Astrocyte (in vitro differentiated cells and primary cell): ENCODE data around the gene IL25. TPM values are rescaled to one million over a fixed set of nuclear protein-coding genes. Genes with fewer than 3 reads are reported as not detected.
A peak's percentile ranks its signal among the peaks of the same experiment; 100 is the strongest.

Source experiments
- DNase-seq: peaks from one replicate; pipeline ENCODE4 v3.0.0-alpha.2; 2010; ENCODE audit warnings: low read depth
- FAIRE-seq: peaks from 2 replicates; lab custom pipeline; 2011; peaks lifted over from hg19 to GRCh38; lab: Jason Lieb, UNC
- H2AFZ ChIP-seq: 2 replicates; pipeline ENCODE4 v1.6.0; 2012; ENCODE audit warnings: low read depth, low read length, inconsistent platforms
- H3K27ac ChIP-seq: 2 replicates; pipeline ENCODE4 v1.5.1; 2011; ENCODE audit warnings: low read depth, low read length, inconsistent platforms
- H3K27me3 ChIP-seq: 2 replicates; pipeline ENCODE4 v1.6.0; 2011; ENCODE audit warnings: low read length, inconsistent platforms; ENCODE audit not compliant: insufficient read depth
- H3K36me3 ChIP-seq: 2 replicates; pipeline ENCODE4 v1.5.1; 2011; ENCODE audit warnings: low read length, inconsistent platforms; ENCODE audit not compliant: insufficient read depth
- H3K4me1 ChIP-seq: 2 replicates; pipeline ENCODE4 v1.5.1; 2011; ENCODE audit warnings: low read length, inconsistent platforms; ENCODE audit not compliant: insufficient read depth
- H3K4me2 ChIP-seq: 2 replicates; pipeline ENCODE4 v1.6.0; 2012; ENCODE audit warnings: low read length, inconsistent platforms
- H3K4me3 ChIP-seq: 2 replicates; pipeline ENCODE4 v1.5.1; 2011; ENCODE audit warnings: low read depth, mild to moderate bottlenecking, low read length, inconsistent platforms; ENCODE audit not compliant: insufficient read depth
- H3K79me2 ChIP-seq: 2 replicates; pipeline ENCODE4 v1.6.0; 2012; ENCODE audit warnings: mild to moderate bottlenecking, low read length, inconsistent platforms; ENCODE audit not compliant: insufficient read depth
- H3K9ac ChIP-seq: 2 replicates; pipeline ENCODE4 v1.6.0; 2012; ENCODE audit warnings: mild to moderate bottlenecking, low read length, inconsistent platforms
- H3K9me3 ChIP-seq: 2 replicates; pipeline ENCODE4 v1.5.1; 2012; ENCODE audit warnings: low read depth, mild to moderate bottlenecking, low read length, inconsistent platforms; ENCODE audit not compliant: insufficient read depth
- H4K20me1 ChIP-seq: 2 replicates; pipeline ENCODE4 v1.6.0; 2012; ENCODE audit warnings: low read length, inconsistent platforms; ENCODE audit not compliant: insufficient read depth
- H3K27ac Mint-ChIP-seq: one replicate; pipeline ENCODE4 v1.8.0; 2021; ENCODE audit warnings: mild to moderate bottlenecking, mixed read lengths; ENCODE audit not compliant: unreplicated experiment
- H3K27me3 Mint-ChIP-seq: one replicate; pipeline ENCODE4 v1.8.0; 2021; ENCODE audit warnings: low read depth, mixed read lengths; ENCODE audit not compliant: unreplicated experiment
- H3K36me3 Mint-ChIP-seq: one replicate; pipeline ENCODE4 v1.8.0; 2021; ENCODE audit warnings: low read depth, mixed read lengths; ENCODE audit not compliant: unreplicated experiment
- H3K4me1 Mint-ChIP-seq: one replicate; pipeline ENCODE4 v1.8.0; 2021; ENCODE audit warnings: low read depth, mixed read lengths; ENCODE audit not compliant: unreplicated experiment
- H3K4me3 Mint-ChIP-seq: one replicate; pipeline ENCODE4 v1.8.0; 2021; ENCODE audit warnings: mild to moderate bottlenecking, moderate library complexity, mixed read lengths; ENCODE audit not compliant: unreplicated experiment
- H3K9me3 Mint-ChIP-seq: one replicate; pipeline ENCODE4 v1.8.0; 2021; ENCODE audit warnings: mild to moderate bottlenecking, mixed read lengths; ENCODE audit not compliant: unreplicated experiment
- EZH2 ChIP-seq: IDR thresholded peaks from 2 replicates; pipeline ENCODE4 v1.6.1; 2012; ENCODE audit warnings: mild to moderate bottlenecking, low read length, inconsistent platforms; ENCODE audit not compliant: insufficient read depth
- total RNA-seq: library from RNA; stranded (reverse); gene quantifications from 2 replicates; pipeline ENCODE4 v1.2.1, GENCODE V29; 2021
- TF ChIP-seq, protein P1 (sequence below): IDR thresholded peaks from 2 replicates; pipeline ENCODE4 v1.5.1; 2011; ENCODE audit warnings: low read depth, mild to moderate bottlenecking, inconsistent platforms, low read length, moderate library complexity; ENCODE audit not compliant: insufficient read depth

The IL25 gene
- total RNA-seq, 1 donor from 2014 or later = not detected

DNA sequence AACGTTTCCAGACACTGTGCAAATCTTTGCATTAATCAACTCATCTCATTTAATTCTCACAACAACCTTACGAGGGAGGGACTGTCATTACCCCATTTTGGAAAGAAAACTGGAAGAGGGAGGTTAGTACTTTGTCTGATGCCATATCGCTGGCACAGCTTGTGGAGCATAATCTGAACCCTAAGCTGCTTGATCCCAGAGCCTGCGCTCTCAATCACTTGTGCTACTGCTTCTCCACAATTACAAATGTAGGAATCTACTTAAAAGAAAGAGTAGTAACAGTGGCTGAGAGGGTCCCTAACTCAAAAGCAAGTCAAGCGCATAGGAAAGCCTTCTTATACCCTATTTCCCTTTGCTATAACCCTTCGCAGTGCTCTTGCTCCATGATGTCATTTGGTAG lies 10.8 kb upstream of the IL25 start:
- no peak overlapping the region for H3K4me3 Mint-ChIP-seq
- H3K9me3 Mint-ChIP-seq = no peaks in the 10 kb centered on the region
- H3K36me3 ChIP-seq = peaks cover 3% of the 10 kb centered on the region
- peak overlapping the region; percentile 22 for H3K27ac ChIP-seq
- no peak overlapping the region for H3K4me3 ChIP-seq
- H3K9me3 ChIP-seq = no peaks in the 10 kb centered on the region
- peaks cover 1% of the 10 kb centered on the region for H3K36me3 Mint-ChIP-seq
- DNase-seq (no peak), FAIRE-seq (no peak)
- no peak overlapping the region for H2AFZ ChIP-seq
- H4K20me1 ChIP-seq = peaks cover 5% of the 10 kb centered on the region
- no peak overlapping the region for H3K4me2 ChIP-seq
- no peaks in the 10 kb centered on the region for H3K27me3 ChIP-seq
- peak overlapping the region; percentile 10 for H3K27ac Mint-ChIP-seq
- peaks cover 15% of the 10 kb centered on the region for H3K27me3 Mint-ChIP-seq
- H3K9ac ChIP-seq = peak overlapping the region; percentile 6
- TF ChIP-seq EZH2 = no peak
- TF ChIP-seq, protein P1, sequence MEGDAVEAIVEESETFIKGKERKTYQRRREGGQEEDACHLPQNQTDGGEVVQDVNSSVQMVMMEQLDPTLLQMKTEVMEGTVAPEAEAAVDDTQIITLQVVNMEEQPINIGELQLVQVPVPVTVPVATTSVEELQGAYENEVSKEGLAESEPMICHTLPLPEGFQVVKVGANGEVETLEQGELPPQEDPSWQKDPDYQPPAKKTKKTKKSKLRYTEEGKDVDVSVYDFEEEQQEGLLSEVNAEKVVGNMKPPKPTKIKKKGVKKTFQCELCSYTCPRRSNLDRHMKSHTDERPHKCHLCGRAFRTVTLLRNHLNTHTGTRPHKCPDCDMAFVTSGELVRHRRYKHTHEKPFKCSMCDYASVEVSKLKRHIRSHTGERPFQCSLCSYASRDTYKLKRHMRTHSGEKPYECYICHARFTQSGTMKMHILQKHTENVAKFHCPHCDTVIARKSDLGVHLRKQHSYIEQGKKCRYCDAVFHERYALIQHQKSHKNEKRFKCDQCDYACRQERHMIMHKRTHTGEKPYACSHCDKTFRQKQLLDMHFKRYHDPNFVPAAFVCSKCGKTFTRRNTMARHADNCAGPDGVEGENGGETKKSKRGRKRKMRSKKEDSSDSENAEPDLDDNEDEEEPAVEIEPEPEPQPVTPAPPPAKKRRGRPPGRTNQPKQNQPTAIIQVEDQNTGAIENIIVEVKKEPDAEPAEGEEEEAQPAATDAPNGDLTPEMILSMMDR = no peak
- peaks cover 14% of the 10 kb centered on the region for H3K4me1 ChIP-seq
- H3K79me2 ChIP-seq = peaks cover 15% of the 10 kb centered on the region
- H3K4me1 Mint-ChIP-seq = no peaks in the 10 kb centered on the region

DNA sequence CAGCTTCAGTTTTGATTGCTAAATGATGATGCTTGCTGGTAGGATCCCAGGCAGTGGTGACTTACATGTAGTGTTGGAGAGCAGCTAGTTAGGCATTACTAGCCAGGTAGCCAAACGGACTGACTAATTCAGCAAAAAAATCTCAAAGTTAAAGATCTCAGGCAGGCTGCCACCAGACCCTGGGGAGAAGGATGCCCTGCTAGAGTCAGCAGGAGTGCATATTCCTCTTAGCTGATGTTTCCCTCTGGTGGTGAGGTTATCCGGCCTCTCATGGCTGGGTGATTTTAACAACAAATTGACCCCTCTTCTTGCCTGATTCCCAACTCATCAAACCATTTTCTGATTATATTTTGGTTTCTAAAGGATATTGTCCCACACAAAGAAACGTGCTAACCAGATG lies 10.4 kb upstream of the IL25 start:
- H3K27ac ChIP-seq = no peak overlapping the region
- Mint-ChIP-seq H3K36me3 (peaks cover 1% of the 10 kb centered on the region), H3K27me3 (peaks cover 19% of the 10 kb centered on the region), H3K27ac (peak overlapping the region; percentile 10), H3K9me3 (no peaks in the 10 kb centered on the region), H3K4me1 (no peaks in the 10 kb centered on the region), H3K4me3 (no peak overlapping the region)
- H3K36me3 ChIP-seq = peaks cover 3% of the 10 kb centered on the region
- no peak overlapping the region for H2AFZ ChIP-seq
- DNase-seq (peak; percentile 22), FAIRE-seq (no peak)
- peaks cover 14% of the 10 kb centered on the region for H3K4me1 ChIP-seq
- H4K20me1 ChIP-seq = peaks cover 5% of the 10 kb centered on the region
- H3K9ac ChIP-seq = peak overlapping the region; percentile 6
- TF ChIP-seq EZH2 = no peak
- TF ChIP-seq, protein P1 = peak; percentile 24
- H3K27me3 ChIP-seq = no peaks in the 10 kb centered on the region
- H3K4me3 ChIP-seq = no peak overlapping the region
- H3K79me2 ChIP-seq = peaks cover 15% of the 10 kb centered on the region
- H3K9me3 ChIP-seq = no peaks in the 10 kb centered on the region
- H3K4me2 ChIP-seq = no peak overlapping the region

DNA sequence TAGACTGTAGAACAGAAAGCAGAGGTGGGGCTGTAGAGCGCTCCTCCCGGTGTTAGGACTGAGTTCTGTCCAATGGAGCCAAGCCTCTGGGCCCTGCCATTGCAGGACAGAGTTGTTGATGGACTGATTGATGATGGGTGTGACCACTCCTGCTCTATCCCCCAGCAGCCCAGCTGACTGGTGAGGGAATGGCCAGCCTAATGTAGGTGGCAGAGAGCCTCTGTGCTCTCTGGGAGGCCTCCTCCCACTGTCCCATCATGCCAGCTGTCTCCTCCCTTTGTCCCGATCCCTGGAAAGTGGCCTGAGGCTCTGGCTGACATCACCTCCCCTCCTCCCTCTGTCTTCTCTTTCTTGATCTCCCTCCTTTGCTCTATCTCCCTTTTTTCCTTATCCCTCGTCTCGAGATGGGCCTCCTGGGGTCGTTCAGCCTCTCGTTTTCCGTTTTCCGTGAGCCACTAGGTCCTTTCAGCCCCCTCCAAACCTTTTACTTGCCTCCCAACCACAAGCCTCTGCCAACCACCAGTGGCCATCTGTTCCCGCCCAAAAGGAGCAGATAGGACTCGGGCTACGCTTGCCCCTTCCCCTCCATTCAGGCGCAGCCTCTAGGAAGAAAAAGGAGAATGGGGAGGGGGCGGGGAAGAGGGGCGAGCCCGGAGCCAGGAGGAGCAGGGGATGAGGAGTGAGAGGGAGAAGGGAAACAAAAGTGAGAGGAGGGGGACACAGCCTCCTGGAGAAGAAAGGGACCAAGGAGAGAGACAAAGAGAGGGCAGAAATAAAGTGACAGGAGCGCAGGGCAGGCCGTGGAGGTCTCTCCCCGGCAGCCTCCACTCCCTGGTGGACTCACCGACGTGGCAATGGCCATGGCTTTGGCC lies 8.2 kb upstream of the IL25 start:
- DNase-seq = peak; percentile 4

More for the DNA sequence above, 8.2 kb upstream of the IL25 start:
- Histone ChIP-seq H3K36me3 (no peaks in the 10 kb centered on the region), H3K79me2 (peaks cover 15% of the 10 kb centered on the region), H3K4me2 (peak overlapping the region; percentile 87), H3K27me3 (no peaks in the 10 kb centered on the region), H3K4me1 (peaks cover 14% of the 10 kb centered on the region), H4K20me1 (peaks cover 5% of the 10 kb centered on the region), H2AFZ (peak overlapping the region; percentile 88), H3K9ac (peak overlapping the region; percentile 81), H3K9me3 (no peaks in the 10 kb centered on the region), H3K27ac (peak overlapping the region; percentile 19), H3K4me3 (peak overlapping the region; percentile 58)
- no peak for FAIRE-seq
- peaks cover 1% of the 10 kb centered on the region for H3K36me3 Mint-ChIP-seq
- no peak for TF ChIP-seq EZH2
- TF ChIP-seq, protein P1 = no peak
- peak overlapping the region; percentile 81 for H3K4me3 Mint-ChIP-seq
- H3K27me3 Mint-ChIP-seq = peaks cover 40% of the 10 kb centered on the region
- peak overlapping the region; percentile 69 for H3K27ac Mint-ChIP-seq
- no peaks in the 10 kb centered on the region for H3K9me3 Mint-ChIP-seq
- no peaks in the 10 kb centered on the region for H3K4me1 Mint-ChIP-seq
